Measurements from ENCODE around the gene MCUB.

DNA sequence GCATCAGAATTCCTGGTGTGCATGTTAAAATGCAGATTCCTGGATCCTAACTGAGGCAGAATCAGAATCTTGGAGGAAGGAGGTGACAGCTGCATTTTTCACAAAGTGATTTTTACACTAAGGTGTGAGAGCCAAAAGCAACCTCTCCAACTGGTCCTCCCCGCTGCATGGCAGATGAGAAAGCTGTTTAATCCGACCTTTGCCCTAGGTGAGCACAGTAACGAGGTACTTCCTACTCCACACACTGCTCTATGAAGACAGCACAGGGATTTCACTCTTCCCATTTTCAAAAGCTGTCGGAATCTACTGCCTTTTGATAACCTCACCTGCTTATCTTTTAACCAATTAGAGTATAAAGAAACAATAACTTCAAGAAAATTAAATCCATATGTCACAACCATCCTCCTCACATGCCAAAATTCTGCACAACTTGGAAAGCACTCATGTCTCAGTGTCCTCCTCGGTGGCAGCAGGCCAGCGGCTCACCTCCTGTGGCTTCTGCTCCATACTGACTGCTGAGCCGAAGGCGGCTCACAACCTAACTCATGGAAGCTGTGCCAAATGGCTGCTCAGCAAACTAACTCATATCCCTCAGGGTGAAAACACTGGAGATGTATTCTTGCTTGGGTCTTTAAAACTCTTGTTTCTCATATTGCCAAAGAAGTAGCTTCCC, 139.6 kb downstream of the MCUB start:
- TF ChIP-seq POLR2A (IDR thresholded peaks at IDR 0.05) (no peak), EP300 (IDR thresholded peaks at IDR 0.05) (no peak), POLR2AphosphoS5 (IDR thresholded peaks at IDR 0.05) (no peak)
- TF ChIP-seq, protein P1, sequence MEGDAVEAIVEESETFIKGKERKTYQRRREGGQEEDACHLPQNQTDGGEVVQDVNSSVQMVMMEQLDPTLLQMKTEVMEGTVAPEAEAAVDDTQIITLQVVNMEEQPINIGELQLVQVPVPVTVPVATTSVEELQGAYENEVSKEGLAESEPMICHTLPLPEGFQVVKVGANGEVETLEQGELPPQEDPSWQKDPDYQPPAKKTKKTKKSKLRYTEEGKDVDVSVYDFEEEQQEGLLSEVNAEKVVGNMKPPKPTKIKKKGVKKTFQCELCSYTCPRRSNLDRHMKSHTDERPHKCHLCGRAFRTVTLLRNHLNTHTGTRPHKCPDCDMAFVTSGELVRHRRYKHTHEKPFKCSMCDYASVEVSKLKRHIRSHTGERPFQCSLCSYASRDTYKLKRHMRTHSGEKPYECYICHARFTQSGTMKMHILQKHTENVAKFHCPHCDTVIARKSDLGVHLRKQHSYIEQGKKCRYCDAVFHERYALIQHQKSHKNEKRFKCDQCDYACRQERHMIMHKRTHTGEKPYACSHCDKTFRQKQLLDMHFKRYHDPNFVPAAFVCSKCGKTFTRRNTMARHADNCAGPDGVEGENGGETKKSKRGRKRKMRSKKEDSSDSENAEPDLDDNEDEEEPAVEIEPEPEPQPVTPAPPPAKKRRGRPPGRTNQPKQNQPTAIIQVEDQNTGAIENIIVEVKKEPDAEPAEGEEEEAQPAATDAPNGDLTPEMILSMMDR (IDR thresholded peaks at IDR 0.05), result no peak
